SH-SY5Y (cell line): Measurements from ENCODE around the gene CPA1.

Experiments used
- GATA2 ChIP-seq: IDR thresholded peaks from 2 replicates; pipeline ENCODE4 v1.6.1; 2011; ENCODE audit warnings: mild to moderate bottlenecking, low read depth, low read length
- GATA3 ChIP-seq: IDR thresholded peaks from 2 replicates; pipeline ENCODE4 v1.6.1; 2011; ENCODE audit warnings: low read depth, mild to moderate bottlenecking, low read length, moderate library complexity

GRCh38 chr7:130344271-130344866 lies 35.9 kb upstream of the CPA1 start, which contains the start of gene CPA5:
- TF ChIP-seq GATA2, result no peak
- TF ChIP-seq GATA3, result no peak
